Measurements from ENCODE around the gene TRPV5. TPM values are rescaled to one million over a fixed set of nuclear protein-coding genes. Genes with fewer than 3 reads are reported as not detected.

Gene TRPV5
- total RNA-seq, 2 donors from 2014 or later, result not detected

DNA sequence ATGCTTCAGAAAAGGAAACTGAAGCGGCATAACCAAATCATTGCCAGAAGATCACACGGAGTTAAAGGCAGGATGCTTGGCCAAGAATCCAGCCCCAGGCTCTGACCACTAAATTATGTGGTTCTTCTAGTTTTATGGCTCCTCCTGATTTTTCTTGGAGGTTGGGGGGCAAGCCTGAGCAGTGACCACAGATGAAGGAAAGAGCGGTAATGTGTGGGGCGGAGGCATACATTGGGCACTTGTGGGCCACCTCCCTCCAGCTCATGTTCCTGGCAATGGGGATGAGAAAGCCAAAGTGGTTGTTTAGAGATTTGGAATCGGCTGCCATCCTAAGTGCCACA, 51.2 kb downstream of the TRPV5 start:
- Histone ChIP-seq H3K4me1 (peaks cover 14% of the 10 kb centered on the region), H3K4me3 (no peak overlapping the region), H3K27me3 (no peaks in the 10 kb centered on the region), H3K36me3 (replicated peaks in 1 of 2; ENCODE audit: insufficient read depth in 1 of 2, low read depth in 2 of 2) (no peaks in the 10 kb centered on the region), H3K27ac (peak overlapping the region in 3 of 4 donors; percentile 73 to 79 (median 78)), H3K9me3 (no peaks in the 10 kb centered on the region)
- ATAC-seq (no peak), DNase-seq (no peak)
- no peak for TF ChIP-seq POLR2A (IDR thresholded peaks at IDR 0.05)
- TF ChIP-seq, protein P1, sequence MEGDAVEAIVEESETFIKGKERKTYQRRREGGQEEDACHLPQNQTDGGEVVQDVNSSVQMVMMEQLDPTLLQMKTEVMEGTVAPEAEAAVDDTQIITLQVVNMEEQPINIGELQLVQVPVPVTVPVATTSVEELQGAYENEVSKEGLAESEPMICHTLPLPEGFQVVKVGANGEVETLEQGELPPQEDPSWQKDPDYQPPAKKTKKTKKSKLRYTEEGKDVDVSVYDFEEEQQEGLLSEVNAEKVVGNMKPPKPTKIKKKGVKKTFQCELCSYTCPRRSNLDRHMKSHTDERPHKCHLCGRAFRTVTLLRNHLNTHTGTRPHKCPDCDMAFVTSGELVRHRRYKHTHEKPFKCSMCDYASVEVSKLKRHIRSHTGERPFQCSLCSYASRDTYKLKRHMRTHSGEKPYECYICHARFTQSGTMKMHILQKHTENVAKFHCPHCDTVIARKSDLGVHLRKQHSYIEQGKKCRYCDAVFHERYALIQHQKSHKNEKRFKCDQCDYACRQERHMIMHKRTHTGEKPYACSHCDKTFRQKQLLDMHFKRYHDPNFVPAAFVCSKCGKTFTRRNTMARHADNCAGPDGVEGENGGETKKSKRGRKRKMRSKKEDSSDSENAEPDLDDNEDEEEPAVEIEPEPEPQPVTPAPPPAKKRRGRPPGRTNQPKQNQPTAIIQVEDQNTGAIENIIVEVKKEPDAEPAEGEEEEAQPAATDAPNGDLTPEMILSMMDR (IDR thresholded peaks at IDR 0.05), result no peak
- 40 to 58% methylated on average over 5 of the region's 5 CpGs for WGBS, 2 donors
- intact Hi-C loops (cut with DNase I), result no loop called here

DNA sequence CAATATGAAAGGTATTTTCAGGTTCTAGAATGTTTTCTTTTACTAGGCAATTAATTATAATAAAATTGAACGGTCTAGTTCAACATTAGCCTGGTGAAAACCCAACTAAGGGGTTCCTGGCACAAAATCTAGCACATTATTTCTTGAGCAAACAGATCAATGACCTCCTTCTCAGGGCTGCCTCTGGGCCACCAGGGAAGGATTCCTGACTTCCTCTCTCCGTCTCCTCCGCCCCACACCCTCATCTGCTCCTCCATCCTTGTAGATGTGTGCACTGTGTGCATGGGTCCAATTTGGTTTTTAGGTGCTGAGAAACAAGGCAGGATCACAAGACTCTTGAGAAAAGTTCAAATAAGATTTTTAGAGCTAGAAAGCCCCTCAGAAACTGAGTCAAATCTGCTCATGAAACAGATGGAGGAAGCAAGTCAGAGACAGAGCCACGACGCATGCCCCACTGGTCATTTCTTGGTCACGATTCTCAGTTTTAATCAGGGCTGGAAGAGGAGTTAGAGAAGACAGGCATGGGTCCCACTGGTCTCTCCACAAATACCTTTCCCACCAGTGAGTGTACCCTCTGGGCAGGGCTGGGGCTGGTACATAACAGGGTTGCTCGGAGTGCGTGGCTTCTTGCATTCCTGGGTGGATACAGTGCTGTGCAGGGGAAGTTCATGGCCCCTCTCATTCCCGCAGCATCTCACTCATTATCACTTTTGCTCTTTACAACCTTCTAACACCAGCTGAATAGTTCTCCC, 51.8 kb downstream of the TRPV5 start:
- intact Hi-C loops (cut with DNase I), result no loop called here
- H3K4me3 ChIP-seq, result no peak overlapping the region
- no peak for DNase-seq
- H3K27me3 ChIP-seq, result no peaks in the 10 kb centered on the region
- 48 to 58% methylated on average over 9 of the region's 9 CpGs for WGBS, 2 donors
- peaks cover 0 to 1% of the 10 kb centered on the region in 2 donors for H3K36me3 ChIP-seq (replicated peaks in 1 of 2; ENCODE audit: insufficient read depth in 1 of 2, low read depth in 2 of 2)
- TF ChIP-seq, protein P1 (IDR thresholded peaks at IDR 0.05), result no peak
- peak in 2 of 3 donors; percentile 21 to 42 for TF ChIP-seq POLR2A (IDR thresholded peaks at IDR 0.05)
- peaks cover 14% of the 10 kb centered on the region for H3K4me1 ChIP-seq
- H3K9me3 ChIP-seq, result no peaks in the 10 kb centered on the region
- H3K27ac ChIP-seq, result peak overlapping the region in 3 of 4 donors; percentile 73 to 79 (median 78)
- peak; percentile 28 for ATAC-seq

DNA sequence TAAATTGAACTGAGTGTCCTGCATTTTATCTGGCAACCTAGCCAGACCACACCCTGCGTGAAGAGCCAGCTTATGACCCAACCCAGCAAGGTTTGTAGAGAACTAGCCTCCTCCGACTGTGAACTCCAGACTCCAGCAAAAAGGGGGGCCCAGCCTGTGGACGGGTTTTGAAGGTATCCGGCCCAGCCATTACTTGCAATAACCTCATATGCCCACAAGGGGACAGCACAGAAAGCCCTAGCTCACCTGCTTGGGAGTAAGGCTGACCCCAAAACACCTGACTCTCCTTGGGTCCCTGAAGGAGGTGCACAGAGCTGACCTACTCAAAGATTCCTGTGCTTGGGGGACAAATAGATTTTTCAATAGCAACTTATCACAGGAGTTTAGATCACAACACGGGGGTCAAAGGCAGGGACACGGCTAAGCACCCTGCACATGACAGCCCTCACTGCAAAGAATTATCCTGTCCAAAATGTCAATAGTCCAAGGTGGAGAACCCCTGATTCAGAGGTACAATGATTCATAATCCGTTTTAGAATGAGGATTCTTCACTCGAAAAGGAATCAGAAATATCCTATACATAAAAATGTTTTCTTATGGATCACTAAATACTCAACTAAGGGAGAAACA, 52.6 kb downstream of the TRPV5 start:
- no peak overlapping the region for H3K4me3 ChIP-seq
- no peak for ATAC-seq

DNA sequence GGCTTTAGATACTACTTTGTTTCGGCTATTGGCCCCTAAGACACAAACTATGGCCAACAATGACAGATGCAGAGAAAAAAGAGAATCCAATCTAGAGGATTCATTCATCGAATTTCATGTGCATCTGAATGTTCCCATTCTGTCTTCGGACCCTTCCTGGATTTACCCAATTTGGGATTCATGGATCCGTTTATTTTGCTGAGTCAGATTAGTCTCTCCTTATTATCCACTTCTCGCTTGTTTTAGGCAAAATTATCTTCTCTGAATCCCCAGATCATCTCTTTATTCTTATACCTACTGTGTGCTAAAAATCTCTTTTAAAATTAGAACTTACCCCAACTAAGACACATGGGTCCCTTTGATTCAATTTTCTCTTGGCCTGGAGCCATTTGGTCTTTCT, 54.5 kb downstream of the TRPV5 start:
- no peak overlapping the region for H3K4me3 ChIP-seq
- 63 to 65% methylated on average over 5 of the region's 5 CpGs for WGBS, 2 donors

More for the DNA sequence above, 52.6 kb downstream of the TRPV5 start:
- H3K9me3 ChIP-seq, result no peaks in the 10 kb centered on the region
- intact Hi-C loops (cut with DNase I), result no loop called here
- peak; percentile 48 to 56 (median 52) for DNase-seq
- 17 to 21% methylated on average over 8 of the region's 8 CpGs for WGBS, 2 donors
- no peak for TF ChIP-seq POLR2A (IDR thresholded peaks at IDR 0.05)
- TF ChIP-seq, protein P1 (IDR thresholded peaks at IDR 0.05), result peak; percentile 62 to 88 (median 74)
- H3K4me1 ChIP-seq, result peaks cover 14% of the 10 kb centered on the region
- H3K27ac ChIP-seq, result peak overlapping the region in 3 of 4 donors; percentile 29 to 79 (median 73)
- H3K27me3 ChIP-seq, result no peaks in the 10 kb centered on the region
- H3K36me3 ChIP-seq (replicated peaks in 1 of 2; ENCODE audit: insufficient read depth in 1 of 2, low read depth in 2 of 2), result peaks cover 0 to 2% of the 10 kb centered on the region in 2 donors

More for the DNA sequence above, 54.5 kb downstream of the TRPV5 start:
- DNase-seq (no peak), ATAC-seq (no peak)
- no peaks in the 10 kb centered on the region for H3K9me3 ChIP-seq
- intact Hi-C loops (cut with DNase I), result loop anchor here (10.0 kb wide), 1 partner anchor 116 kb away; no protein-coding TSS in a partner anchor
- no peak overlapping the region for H3K27ac ChIP-seq
- H3K4me1 ChIP-seq, result peaks cover 14% of the 10 kb centered on the region
- TF ChIP-seq, protein P1 (IDR thresholded peaks at IDR 0.05), result no peak
- no peak for TF ChIP-seq POLR2A (IDR thresholded peaks at IDR 0.05)
- no peaks in the 10 kb centered on the region for H3K27me3 ChIP-seq
- H3K36me3 ChIP-seq (replicated peaks in 1 of 2; ENCODE audit: insufficient read depth in 1 of 2, low read depth in 2 of 2), result peaks cover 0 to 2% of the 10 kb centered on the region in 2 donors

Data from body of pancreas (tissue), 4 donors.